ENCODE data around the gene CTXN2. TPM values are rescaled to one million over a fixed set of nuclear protein-coding genes. Genes with fewer than 3 reads are reported as not detected.

The CTXN2 gene
- total RNA-seq (2022; extraction: Qiagen RNA extraction) = not detected in 5 replicates

DNA sequence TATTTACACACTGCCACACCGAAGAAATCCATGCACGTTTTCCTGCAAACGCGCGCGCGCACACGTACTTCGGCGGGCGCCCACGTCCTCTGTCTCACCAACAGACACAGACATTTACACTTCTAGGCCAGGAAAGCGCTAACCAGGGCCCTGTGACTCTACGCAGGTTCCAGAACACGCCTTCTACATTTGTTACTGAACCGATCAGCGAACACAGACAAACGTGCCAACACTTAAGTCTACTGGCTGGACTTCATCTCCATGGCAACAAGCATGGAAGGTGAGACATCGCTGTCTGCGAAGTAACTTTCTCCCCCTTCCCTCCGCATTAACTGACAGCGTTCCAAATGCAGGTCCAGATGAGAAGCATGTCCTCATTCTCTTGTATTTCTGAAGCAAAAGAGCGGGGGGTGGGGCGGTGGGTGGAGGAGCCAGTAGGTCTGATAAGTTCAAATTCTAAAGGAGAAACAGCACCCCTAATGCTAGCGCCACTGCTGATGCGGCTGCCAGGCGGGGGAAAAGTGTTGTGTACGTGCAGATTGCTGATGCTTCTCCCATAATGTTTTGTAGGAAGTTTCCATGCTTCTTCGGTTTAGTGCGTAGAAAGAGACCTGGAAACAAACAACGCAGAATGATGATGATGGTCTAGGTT is at the start of gene CTXN2:
CTXN2 (plus strand) TSS at position 92 of the 652 bp plus-strand sequence. CDS start 9,636 bp downstream, outside the sequence.

DNA sequence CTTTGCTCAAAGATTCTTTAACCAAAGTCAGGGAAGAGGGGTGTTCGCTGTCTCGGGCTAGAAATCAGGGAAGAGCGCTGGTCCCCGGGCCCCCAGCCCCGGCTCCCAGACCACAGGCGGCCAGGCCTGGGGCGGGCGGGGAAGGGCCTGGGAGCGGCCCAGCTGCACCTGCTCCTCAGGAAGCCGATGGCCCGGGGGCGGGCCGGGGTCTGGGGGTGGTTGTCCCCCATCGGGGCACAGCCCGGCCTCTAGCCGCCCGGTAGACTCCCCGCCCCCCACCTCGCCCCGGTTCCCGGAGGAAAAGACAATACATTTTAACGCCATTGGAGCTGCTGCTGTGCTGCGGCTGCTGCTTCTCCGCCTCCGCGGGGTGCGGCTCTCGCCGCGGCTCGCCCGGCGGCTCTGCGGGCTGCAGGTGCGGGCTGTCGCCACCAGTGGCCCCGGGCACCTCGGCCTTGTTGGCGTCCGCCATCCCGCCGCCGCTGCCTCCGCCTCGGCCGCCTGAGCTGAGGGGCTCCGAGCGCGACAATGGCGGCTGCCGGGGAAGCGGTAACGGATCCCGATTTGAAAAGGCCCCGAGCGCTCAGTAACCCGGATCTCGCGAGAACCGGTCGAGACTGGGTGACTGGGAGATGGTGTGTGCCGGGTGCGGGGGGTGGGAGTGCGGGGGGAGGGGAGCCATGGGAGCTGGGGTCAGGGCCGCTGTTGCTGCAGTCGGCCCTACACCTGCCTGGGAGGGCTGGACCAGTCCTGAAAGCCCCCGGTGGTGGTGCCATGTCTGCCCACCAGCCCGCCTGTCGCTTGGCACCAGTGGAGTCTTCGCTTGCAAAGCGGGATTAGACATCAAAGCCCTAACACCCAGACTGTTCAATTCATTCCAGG is 13.5 kb upstream of the CTXN2 start, which contains the start of gene MYEF2:
MYEF2 (minus strand) TSS at position 530 of the 882 bp plus-strand sequence; CDS start at position 472, 58 bp downstream.

GRCh38 chr15:48205981-48206380 is 14.5 kb downstream of the CTXN2 start, which contains the start of gene SLC12A1:
TSS of gene SLC12A1 (plus strand) at chr15:48206302. CDS start at chr15:48207720, 1,418 bp downstream.

Other genes starting within 250 kb of the CTXN2 start
- gene SLC24A5, start 70.7 kb upstream of the CTXN2 start, total RNA-seq (2022; extraction: Qiagen RNA extraction) = not detected in 5 replicates
- gene MYEF2, start 13.4 kb upstream of the CTXN2 start, total RNA-seq (2022; extraction: Qiagen RNA extraction) = 14.1 to 19.7 TPM (median 18.1 TPM) in 5 replicates
- not detected in 5 replicates for gene SLC12A1, start 14.6 kb downstream of the CTXN2 start, total RNA-seq (2022; extraction: Qiagen RNA extraction)
- gene DUT, start 139.8 kb downstream of the CTXN2 start, total RNA-seq (2022; extraction: Qiagen RNA extraction) = 105 to 117 TPM (median 112 TPM) in 5 replicates